Kidney capillary endothelial cell (primary cell): ENCODE measurements around the gene MRPL32.
"Not testable (repeated sequence)": the region's sequence is repeated elsewhere in the genome, so short reads cannot be mapped to it uniquely, and the experiment has no call there.

Experiments
- DNase-seq: peaks from one replicate; pipeline ENCODE4 v3.0.0-alpha.2; 2018; ENCODE audit warnings: low spot score

MRPL32 gene

DNA sequence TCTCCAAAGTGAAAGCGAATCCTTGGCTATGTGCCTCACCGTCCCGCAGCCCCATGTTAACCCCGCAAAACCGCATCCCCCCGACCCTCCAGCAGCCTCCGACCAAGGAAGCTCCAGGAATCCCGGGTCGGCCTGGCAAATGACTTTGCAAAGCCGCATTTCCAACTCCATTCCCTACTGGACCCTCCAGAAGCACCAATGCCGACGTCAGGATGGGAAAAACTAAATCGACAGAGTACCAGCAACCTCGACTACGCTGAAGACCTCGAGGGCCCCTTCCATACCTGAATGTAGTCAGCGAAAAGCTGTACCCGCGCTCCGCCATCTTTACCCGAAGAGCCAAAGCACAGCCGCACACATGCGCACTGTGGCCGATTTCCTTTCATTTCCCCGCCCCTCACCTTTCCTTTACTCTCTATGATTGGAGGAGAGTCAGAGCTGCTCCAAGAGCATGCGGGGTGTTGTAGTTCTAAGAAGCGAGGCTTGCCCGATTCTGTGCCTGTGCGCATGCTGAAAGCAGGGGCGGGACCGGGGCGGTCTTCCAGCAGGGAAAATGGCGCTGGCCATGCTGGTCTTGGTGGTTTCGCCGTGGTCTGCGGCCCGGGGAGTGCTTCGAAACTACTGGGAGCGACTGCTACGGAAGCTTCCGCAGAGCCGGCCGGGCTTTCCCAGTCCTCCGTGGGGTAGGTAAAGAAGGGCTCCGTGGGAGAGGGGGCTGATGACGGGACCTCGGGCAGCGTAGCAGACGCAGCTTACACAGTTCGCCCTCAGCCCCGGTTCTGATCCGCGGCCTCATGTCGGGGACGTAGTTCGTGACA, at the start of gene MRPL32, which contains the start of gene PSMA2:
Gene MRPL32 (plus strand): TSS at position 543 of the 818 bp plus-strand sequence. CDS start 11 bp downstream, at position 554.
Gene PSMA2 (minus strand): TSS at position 341 of the 818 bp plus-strand sequence. CDS start 16 bp downstream, at position 325.
- DNase-seq, result peak; percentile 98

DNA sequence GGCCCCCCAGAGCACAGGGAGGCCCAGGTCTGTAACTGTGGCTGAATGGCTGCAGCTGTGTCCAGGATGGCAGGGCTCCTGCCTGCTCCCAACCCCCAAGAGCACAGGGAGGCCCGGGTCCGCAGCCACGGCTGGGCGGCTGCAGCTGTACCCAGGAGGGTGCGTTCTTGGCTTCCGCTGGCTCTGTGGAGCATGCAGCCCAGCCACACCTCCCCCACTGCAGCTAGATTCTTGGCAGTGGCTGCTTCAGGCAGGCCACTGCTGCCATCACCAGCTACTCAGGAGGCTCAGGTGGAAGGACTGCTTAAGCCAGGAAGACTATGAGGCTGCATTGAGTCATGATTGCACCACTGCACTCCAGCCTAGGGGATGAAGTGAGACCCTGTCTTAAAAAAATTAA, 48.2 kb upstream of the MRPL32 start:
- no peak for DNase-seq

DNA sequence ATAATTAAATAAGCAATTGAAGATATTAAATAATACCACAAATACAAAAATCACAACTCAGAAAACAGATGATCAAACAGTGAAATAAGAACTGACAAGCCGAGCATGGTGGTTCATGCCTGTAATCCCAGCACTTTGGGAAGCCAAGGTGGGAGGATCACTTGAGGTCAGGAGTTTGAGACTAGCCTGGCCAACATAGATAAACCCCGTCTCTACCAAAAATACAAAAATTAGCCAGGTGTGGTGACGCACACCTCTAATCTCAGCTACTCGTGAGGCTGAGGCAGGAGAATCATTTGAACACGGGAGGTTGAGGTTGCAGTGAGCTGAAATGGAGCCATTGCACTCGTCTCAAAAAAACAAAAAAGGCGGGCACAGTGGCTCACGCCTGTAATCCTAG, 47.0 kb upstream of the MRPL32 start:
- DNase-seq, result not testable (repeated sequence)

- peak; percentile 27 for DNase-seq
Measured at GRCh38 chr7:42886129-42886528, 46.0 kb upstream of the MRPL32 start.

- DNase-seq, result no peak
Measured at GRCh38 chr7:42886893-42887505, 45.2 kb upstream of the MRPL32 start.

DNA sequence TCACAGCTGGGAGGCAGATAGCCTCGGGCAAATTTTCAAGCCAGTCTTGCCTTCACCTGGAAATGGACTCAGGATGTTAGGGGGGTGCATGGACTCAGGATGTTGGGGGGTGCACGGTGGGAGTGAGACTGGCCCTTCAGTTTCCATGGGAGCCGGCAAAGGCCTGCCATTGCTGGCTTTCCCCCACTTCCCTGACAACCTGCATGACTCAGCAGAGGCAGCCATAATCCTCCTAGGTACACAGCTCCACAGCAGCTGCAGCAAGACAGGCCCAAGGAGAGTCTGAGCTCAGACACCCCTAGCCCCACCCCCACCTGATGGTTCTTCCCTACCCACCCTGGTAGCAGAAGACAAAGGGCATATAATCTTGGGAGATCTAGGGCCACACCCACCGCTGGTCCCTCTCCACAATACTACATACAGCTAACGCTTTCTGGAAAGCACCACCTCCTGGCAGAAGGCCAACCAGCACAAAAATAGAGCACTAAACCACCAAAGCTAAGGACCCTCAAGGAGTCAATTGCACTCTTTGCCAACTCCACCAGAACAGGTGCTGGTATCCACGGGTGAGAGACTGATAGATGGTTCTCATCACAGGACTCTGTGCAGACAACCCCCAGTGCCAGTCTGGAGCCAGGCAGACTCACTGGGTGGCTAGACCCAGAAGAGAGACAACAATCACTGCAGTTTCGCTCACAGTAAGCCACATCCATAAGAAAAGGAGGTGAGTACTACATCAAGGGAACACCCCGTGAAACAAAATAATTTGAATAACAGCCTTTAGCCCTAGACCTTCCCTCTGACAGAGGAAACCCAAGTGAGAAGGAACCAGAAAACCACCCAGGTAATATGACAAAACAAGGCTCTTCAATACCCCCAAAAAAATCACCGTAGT, 38.6 kb upstream of the MRPL32 start:
- DNase-seq, result no peak

GRCh38 chr7:42900842-42901241, 31.3 kb upstream of the MRPL32 start:
- no peak for DNase-seq

DNA sequence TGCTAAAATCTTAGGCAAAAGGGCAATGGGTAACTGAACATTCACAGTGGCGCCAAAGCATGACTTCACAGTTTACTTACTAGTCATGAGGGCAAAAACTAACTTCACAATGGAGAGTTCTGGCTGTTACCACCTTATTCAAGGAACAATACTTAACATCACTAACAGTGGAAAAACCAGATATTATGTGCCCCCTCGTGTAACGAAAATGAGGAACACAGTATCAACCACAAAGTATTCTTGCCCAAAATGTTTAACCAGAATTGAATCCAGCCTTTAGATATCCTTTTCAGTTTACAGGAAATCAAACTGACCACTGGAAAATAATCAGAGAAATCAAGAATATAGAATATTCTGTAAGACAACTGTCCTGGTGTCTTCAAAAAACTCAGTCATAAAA, 29.8 kb upstream of the MRPL32 start:
- DNase-seq, result no peak

- DNase-seq, result no peak
Measured at GRCh38 chr7:42906181-42906580, 26.0 kb upstream of the MRPL32 start.

DNA sequence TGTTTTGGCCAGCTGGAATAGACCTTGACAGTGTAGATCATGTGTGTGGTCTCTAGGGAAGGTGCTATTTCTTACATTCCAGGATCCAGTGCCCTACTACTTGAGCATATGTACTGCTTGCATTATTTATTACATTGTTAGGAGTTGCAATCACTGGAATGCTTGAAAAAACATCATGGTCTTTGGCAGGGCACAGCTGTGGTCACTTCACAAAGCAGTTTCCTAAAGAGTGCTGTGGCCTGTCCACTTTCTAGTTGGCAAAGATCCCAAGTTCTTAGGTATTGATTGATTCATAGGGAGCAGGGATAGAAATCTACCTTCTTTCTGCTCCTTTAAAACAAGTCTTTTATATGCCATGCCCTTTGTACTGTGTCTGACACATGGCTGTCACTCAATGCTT, 24.9 kb upstream of the MRPL32 start:
- DNase-seq, result no peak

DNA sequence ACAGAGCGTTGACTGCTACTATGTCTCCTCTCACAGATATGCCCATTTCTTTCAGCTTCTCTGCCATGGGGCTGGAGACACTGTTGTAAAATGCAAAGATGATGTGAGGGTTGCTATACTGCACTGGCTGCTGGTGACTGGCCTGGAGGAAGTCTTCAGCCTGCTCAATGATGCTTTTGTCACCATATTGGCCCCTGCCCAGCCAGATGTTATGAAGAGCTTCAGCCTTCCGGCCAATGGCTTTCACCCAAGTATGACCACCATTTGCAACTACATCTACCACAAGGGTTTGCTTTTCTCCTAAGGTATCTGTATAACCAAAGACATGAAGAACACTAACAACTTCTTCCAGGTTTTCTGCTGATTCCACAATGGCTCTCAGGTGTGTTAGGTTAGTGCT, 21.9 kb upstream of the MRPL32 start:
- DNase-seq, result no peak

- peak; percentile 85 for DNase-seq
Measured at GRCh38 chr7:42911454-42912447, 20.4 kb upstream of the MRPL32 start, which contains the start of gene C7orf25. TSS of gene C7orf25 (minus strand) at chr7:42912070. CDS start at chr7:42910900, 1,170 bp downstream.

DNA sequence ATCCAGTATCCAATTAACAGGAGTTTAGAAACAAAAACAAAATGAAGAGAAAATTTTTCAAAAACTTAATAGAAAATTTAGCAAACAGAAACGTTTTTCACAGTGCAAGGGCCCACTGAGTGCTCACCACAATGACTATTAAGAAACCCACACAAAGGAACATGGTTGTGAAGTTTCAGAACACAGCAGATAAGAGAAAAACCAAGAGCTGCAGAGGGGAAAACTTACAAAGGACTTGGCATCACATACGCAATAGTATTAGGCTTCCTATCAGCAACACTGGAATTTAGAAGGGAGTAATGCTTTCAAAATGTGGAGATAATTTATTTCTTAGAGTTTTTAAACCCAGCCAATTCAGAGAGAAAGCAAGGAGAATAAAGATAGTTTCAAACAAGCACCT, 18.6 kb upstream of the MRPL32 start:
- no peak for DNase-seq

DNA sequence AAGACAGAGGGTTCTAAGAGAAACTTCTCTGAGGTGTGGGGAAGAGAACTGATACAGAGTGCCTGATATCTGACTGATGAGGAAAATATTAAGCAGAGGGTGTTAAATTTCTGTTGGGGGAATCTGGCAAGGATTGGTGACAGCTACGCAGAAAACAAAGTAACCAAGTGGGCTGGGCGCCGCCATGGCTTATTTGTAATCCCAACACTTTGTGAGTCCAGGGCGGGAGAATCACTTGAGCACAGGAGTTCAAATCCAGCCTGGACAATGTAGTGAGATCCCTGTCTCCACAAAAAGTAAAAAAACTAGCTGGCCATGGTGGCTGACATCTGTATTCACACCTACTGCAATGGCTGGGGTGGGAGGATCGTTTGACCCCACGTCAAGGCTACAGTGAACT, 18.2 kb upstream of the MRPL32 start:
- DNase-seq, result no peak

DNA sequence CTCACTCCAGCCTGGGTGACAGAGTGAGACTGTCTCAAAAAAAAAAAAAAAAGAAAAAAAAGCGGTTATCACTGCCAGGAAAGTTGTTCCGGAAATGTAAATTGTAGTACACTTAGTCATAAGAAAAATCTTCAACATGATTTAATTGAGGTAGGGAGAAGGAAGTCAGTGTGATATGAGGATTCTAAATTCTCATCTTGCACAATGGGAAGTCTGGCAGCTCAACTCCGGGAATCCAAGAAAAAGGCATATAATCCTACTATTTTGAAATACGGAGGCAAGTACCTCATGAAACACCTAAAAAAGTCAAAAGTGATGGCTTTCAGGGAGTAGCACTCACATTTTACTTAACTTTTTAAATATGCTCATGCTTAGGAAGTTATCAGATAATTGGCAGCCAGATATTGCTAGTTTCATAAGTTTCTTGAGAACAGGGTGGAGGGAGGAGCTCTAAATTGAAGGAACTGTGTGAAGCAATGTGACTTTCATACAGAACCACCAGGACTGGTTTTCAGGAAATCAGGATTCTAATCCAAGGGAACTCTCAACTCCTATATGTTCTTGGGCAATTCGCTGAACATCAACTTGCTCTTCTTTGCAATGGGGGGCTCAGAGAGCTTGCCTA, 17.6 kb upstream of the MRPL32 start:
- peak; percentile 75 for DNase-seq

DNA sequence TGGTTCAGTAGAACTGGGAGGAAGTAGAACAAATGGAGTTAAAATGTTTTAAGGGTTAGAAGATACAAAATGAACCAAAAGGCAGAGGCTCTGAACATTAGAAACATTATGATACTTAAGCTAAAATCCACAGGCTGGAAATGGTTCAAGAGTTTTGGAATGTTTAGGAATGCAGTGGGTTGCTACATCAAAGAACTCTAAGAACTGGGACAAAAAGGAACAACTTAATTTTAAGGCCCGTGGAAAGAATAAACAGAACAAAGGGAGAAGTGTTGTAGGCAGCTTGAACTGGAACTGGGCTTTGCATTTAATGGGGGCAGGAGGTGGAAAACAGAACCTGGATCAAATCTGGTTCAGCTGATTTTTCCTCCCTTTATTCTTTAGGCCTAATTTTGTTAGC, 16.8 kb upstream of the MRPL32 start:
- no peak for DNase-seq

GRCh38 chr7:42922017-42922753, 10.0 kb upstream of the MRPL32 start:
- DNase-seq, result no peak

DNA sequence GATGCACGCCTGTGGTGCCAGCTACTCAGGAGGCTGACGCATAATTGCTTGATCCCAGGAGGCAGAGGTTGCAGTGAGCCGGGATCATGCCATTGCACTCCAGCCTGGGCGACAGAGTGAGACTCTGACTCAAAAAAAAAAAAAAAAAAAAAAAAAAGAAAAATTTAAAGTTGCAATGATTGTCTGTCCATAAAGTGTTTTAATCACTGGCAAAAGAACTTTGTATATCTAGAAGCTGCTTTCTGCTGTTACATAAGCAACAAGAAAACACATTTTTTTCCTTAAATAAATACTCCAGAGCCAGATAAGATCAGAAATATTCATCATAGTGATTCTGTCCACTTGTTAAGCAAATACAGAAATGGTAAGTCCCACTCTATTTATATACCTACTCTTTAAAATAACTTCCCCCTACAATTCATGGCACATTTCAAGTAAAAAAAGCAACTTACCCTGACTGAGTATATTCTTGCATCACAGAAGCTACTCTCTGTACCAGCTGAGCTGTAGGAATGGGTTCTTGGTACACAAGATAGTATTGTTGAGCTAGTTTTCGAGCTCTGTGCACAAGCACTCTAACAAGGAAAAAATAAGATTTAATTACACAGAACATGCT, 7.8 kb upstream of the MRPL32 start:
- DNase-seq, result no peak

- no peak for DNase-seq
Measured at GRCh38 chr7:42925630-42926029, 6.5 kb upstream of the MRPL32 start.
